AG09319 (cell line): ENCODE results near the gene OPN1SW.

ENCODE experiments used
- DNase-seq: peaks from one replicate; pipeline ENCODE4 v3.0.0-alpha.2; 2010; ENCODE audit warnings: low read depth; ENCODE audit errors: extremely low read depth
- TF ChIP-seq, protein P1 (sequence below): IDR thresholded peaks from 2 replicates; pipeline ENCODE4 v1.5.1; 2011; ENCODE audit warnings: low read depth, mild to moderate bottlenecking, inconsistent platforms, low read length, moderate library complexity

Gene OPN1SW

DNA sequence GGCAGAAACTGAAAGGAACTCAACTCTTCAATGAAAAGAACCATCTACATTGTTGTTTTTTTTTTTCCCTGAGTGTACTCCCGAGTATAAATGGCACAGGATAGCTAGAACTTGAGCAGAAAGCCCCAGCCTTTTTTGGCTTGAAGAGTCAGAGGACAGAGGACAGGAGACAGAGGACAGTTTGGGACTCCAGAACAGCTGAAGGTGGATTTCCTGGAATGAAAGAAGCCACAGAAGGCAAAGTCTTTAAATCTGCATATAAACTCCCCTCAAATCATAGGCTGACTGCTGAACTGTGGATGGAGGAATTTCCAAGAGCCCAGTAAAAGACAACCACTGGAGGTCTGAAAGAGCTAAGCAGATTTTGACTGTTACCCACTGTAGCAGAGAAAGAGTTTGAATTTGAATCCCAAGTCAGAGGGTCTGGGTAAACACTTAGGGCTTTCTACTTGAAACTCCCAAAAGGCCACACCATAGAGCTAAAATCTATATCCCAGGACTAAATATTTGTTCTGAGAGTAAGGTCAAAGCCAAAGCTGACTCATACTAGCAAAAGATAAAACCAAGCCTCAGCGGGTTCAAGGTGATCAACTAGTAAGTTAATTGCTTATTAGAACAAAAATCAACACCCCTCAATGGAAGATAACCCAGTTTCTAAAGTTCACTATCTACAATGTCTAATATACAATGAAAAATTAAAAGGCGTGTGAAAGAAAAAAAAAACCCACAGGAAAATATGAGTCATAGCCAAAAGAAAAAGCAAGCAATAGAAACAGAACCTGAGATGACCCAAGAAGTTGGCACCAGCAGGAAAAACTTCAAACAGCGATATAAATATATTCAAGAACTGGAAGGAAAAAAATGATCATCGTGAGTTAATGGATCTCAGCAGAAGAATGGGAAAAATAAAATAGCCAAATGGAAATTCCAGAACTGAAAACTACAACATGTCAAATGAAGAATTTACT lies 1.8 kb upstream of the OPN1SW start:
- DNase-seq = no peak
- TF ChIP-seq, protein P1, sequence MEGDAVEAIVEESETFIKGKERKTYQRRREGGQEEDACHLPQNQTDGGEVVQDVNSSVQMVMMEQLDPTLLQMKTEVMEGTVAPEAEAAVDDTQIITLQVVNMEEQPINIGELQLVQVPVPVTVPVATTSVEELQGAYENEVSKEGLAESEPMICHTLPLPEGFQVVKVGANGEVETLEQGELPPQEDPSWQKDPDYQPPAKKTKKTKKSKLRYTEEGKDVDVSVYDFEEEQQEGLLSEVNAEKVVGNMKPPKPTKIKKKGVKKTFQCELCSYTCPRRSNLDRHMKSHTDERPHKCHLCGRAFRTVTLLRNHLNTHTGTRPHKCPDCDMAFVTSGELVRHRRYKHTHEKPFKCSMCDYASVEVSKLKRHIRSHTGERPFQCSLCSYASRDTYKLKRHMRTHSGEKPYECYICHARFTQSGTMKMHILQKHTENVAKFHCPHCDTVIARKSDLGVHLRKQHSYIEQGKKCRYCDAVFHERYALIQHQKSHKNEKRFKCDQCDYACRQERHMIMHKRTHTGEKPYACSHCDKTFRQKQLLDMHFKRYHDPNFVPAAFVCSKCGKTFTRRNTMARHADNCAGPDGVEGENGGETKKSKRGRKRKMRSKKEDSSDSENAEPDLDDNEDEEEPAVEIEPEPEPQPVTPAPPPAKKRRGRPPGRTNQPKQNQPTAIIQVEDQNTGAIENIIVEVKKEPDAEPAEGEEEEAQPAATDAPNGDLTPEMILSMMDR = no peak

DNA sequence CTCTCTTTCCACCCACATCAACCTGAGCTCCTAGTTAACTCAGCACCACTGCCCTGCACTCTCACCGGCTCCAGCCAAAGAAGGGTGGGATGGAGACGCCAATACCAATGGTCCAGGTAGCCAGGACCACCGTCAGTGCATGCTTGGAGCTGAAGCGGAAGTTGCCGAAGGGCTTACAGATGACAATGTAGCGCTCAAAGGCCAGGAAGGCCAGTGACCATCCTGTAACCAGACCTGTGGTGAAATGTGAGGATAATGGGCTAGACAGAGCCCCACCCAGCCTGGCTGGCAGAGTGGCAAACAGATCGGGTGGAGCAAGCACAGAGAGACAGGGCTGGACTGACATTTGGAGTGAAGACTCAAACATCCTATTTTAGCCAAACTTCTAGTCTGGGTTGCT lies 673 bp downstream of the OPN1SW start:
- TF ChIP-seq, protein P1 = no peak
- DNase-seq = no peak

DNA sequence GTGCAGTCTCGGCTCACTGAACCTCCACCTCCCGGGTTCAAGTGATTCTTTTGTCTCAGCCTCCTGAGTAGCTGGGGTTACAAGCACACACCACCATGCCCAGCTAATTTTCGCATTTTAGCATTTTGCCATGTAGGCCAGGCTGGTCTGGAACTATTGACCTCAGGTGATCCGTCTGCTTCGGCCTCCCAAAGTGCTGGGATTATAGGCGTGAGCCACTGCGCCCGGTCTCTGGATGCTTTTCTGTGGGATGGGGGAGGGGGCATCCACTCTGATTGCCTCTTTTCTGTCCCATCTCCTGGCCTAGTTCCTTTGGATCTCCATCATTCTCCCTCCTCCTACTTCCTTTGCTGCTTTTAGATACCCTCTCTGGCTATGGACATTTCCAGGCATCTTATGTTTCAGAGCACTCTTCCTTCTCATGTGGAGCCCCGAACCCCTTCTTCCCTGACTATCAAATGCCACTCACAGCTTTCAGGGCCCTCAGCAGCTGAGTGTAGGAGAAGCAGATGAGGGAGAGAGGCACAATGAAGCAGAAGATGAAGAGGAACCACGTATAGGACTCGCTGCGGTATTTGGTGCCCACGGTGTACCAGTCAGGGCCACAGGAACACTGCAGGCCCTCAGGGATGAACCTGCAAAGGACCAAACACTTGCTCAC lies 1.4 kb downstream of the OPN1SW start:
- TF ChIP-seq, protein P1 = no peak
- DNase-seq = no peak

DNA sequence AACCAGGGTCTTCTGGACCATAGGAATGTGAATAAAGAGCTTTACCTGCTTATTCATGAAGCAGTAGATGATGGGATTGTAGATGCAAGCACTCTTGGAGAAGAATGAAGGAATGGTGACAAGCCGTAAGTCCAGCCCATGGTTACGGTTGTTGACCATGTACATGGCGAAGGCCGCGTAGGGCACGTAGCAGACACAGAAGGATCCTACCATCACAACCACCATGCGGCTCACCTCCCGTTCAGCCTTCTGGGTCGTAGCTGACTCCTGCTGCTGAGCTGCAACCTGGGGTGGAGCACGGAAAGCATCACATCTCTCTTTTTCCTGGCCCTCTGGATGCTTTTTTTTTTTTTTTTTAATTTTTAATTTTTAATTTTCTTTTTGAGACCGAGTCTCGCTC lies 2.0 kb downstream of the OPN1SW start:
- TF ChIP-seq, protein P1 = no peak
- no peak for DNase-seq

DNA sequence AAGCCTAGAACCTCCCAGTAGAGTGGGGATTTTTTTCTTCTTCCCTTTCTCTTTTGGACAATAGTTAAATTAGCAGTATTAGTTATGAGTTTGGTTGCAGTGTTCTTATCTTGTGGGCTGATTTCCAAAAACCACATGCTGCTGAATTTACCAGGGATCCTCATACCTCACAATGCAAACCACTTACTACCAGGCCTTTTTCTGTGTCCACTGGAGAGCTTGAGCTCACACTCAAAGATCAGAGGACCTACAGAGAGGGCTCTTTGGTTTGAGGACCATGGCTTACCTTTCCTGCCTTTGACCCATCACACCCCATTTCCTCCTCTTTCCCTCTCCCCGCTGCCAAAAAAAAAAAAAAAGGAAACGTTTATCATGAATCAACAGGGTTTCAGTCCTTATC lies 5.4 kb downstream of the OPN1SW start:
- TF ChIP-seq, protein P1 = no peak
- DNase-seq = no peak

DNA sequence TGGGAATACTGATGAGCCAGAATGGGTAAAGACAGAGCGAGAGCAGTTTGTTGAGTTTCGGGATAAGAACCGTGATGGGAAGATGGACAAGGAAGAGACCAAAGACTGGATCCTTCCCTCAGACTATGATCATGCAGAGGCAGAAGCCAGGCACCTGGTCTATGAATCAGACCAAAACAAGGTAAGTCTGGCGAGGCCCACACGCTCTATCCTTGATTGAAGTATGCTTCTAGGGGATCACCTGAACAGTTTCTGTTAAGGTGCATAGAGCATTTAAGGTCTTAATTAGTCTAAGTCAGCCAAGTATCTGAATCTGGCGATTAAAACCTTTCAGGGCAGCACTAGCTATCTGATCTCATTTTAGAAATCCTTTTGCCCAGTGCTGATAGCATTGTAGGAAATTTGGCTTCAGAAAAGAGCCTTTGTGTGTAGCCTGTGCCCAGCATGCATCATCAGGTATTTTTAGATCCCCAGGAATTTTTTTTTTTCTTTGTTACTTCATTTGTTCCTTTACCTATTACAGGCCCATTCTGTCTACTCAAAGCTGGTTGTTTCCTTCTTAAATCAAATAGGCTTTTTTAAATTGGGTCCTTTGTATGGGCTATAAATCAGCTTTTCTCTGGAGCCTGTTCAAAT lies 8.0 kb downstream of the OPN1SW start:
- TF ChIP-seq, protein P1 = no peak
- no peak for DNase-seq
